GM12878 (cell line): ENCODE measurements around the gene STAG1. TPM values are rescaled to one million over a fixed set of nuclear protein-coding genes. Genes with fewer than 3 reads are reported as not detected.

ENCODE experiments used
- ATAC-seq: fragments of 200-7000 bp; cut with Tn5 transposase; 3 replicates; pipeline ENCODE4 v1.9.1; 2020; ENCODE audit warnings: mild to moderate bottlenecking, moderate library complexity
- BruUV-seq: library from RNA; stranded (reverse); fragments of 400-500 nt; replicated peaks from 2 replicates; lab custom pipeline; 2021; lab: Mats Ljungman, UMichigan
- CTCF ChIA-PET: fragments of 300-600 bp; sonication (Branson Sonifier 250); formaldehyde crosslinking; extraction: SDS; loops from one replicate; lab custom pipeline; 2021; ENCODE audit warnings: inconsistent platforms; lab: Yijun Ruan, JAX
- POLR2A ChIA-PET: fragments of 350-600 bp; formaldehyde crosslinking; extraction: SDS; loops from one replicate; lab custom pipeline; 2021; ENCODE audit warnings: inconsistent platforms; lab: Charles Lee
- RAD21 ChIA-PET: fragments of 300-600 bp; sonication (Branson Sonifier 250); formaldehyde crosslinking; loops from one replicate; lab custom pipeline; 2023; ENCODE audit warnings: antibody characterized with exemption; ENCODE audit not compliant: unreplicated experiment; lab: Charles Lee
- SMC1A ChIA-PET: fragments of 300-600 bp; sonication (Branson Sonifier 250); formaldehyde crosslinking; loops from one replicate; lab custom pipeline; 2023; ENCODE audit not compliant: unreplicated experiment, uncharacterized antibody; lab: Charles Lee
- DNase-seq: peaks from one replicate; pipeline ENCODE4 v3.0.0-alpha.2; 2011; ENCODE audit warnings: low read depth, low spot score
- FAIRE-seq: peaks from 3 replicates; lab custom pipeline; 2011; peaks lifted over from hg19 to GRCh38; lab: Jason Lieb, UNC
- H2AFZ ChIP-seq: 2 replicates; pipeline ENCODE4 v1.6.0; 2011; ENCODE audit warnings: low read depth, low read length, control low read depth; ENCODE audit not compliant: control insufficient read depth
- H3K27ac ChIP-seq: 2 replicates; pipeline ENCODE4 v1.5.1; 2011; ENCODE audit warnings: control low read depth; ENCODE audit not compliant: control insufficient read depth, insufficient read depth
- H3K27me3 ChIP-seq, 2 experiments: replicated peaks in 1 of 2; 2 replicates each; pipeline versions ENCODE4 v1.6.0 to v1.6.1; 2011; ENCODE audit warnings: low read length in 1 of 2; ENCODE audit not compliant: control insufficient read depth in 2 of 2, insufficient read depth in 2 of 2
- H3K36me3 ChIP-seq, 2 experiments: 2 replicates each; pipeline ENCODE4 v1.5.1; 2011; ENCODE audit warnings: low read length in 1 of 2; ENCODE audit not compliant: control insufficient read depth in 2 of 2, insufficient read depth in 2 of 2
- H3K4me1 ChIP-seq: 2 replicates; pipeline ENCODE4 v1.6.1; 2011; ENCODE audit warnings: mild to moderate bottlenecking, low read length, moderate library complexity, mixed read lengths; ENCODE audit not compliant: control insufficient read depth, insufficient read depth
- H3K4me2 ChIP-seq: 2 replicates; pipeline ENCODE4 v1.6.0; 2011; ENCODE audit warnings: control low read depth; ENCODE audit not compliant: control insufficient read depth, insufficient read depth
- H3K4me3 ChIP-seq: fragments of 200-600 bp; sonication (generic); 2 replicates; pipeline ENCODE4 v1.5.1; 2016
- H3K79me2 ChIP-seq: 2 replicates; pipeline ENCODE4 v1.6.0; 2011; ENCODE audit warnings: low read length; ENCODE audit not compliant: control insufficient read depth, insufficient read depth
- H3K9ac ChIP-seq: 2 replicates; pipeline ENCODE4 v1.8.0; 2011; ENCODE audit warnings: low read length, control low read depth, mixed read lengths; ENCODE audit not compliant: control insufficient read depth, insufficient read depth
- H3K9me3 ChIP-seq: replicated peaks from 3 replicates; pipeline ENCODE4 v1.5.1; 2011; ENCODE audit warnings: mild to moderate bottlenecking, low read length; ENCODE audit not compliant: control insufficient read depth, insufficient read depth
- H4K20me1 ChIP-seq: 2 replicates; pipeline ENCODE4 v1.6.0; 2011; ENCODE audit not compliant: control insufficient read depth, insufficient read depth
- POLR2AphosphoS5 ChIP-seq: IDR thresholded peaks from 2 replicates; pipeline ENCODE4 v1.6.1; 2011; ENCODE audit warnings: mild to moderate bottlenecking, low read length, inconsistent platforms
- SMAD1 ChIP-seq: fragments of 450-650 bp; IDR thresholded peaks from 2 replicates; pipeline ENCODE4 v1.6.1; 2018; ENCODE audit warnings: mild to moderate bottlenecking, low read depth; ENCODE audit not compliant: partially characterized antibody
- ZBTB4 ChIP-seq: fragments of 450-650 bp; formaldehyde crosslinking; IDR thresholded peaks from 2 replicates; pipeline ENCODE4 v1.4.0; 2022; ENCODE audit warnings: mild to moderate bottlenecking, moderate library complexity
- WGBS: methylation state at CpG from one replicate; pipeline ENCODE4 v1.1.6; 2016; ENCODE audit warnings: low lambda C conversion rate; ENCODE audit not compliant: insufficient replicate concordance, insufficient coverage; ENCODE audit errors: missing lambda C conversion rate; 5-methylcytosine and 5-hydroxymethylcytosine counted together
- in situ Hi-C: fragments of 300-500 bp; cut with MboI; formaldehyde crosslinking; loops from 9 replicates; pipeline ENCODE4 v1.14.3; 2018; ENCODE audit warnings: mixed read lengths
- intact Hi-C: fragments of 100-400 bp; cut with micrococcal nuclease; formaldehyde crosslinking; loops from one replicate; pipeline ENCODE4 v1.14.2; 2022; ENCODE audit not compliant: unreplicated experiment
- polyA plus RNA-seq, 11 experiments: library from polyadenylated mRNA; depleted of rRNA in 4 of 11; unstranded in 6 of 11; stranded (reverse) in 5 of 11; fragments of >200 nt; fragmentation: Nextera tagmentation in 4 of 11; fragmentation: Illumina TruSeq in 1 of 11; extraction: Ambion mirVana in 4 of 11; extraction: Trizol in 1 of 11; gene quantifications; 1 replicate in 1 of 11; 2 replicates in 10 of 11; pipeline versions ENCODE4 v1.2.1 to v1.2.3, GENCODE V29; 2011 to 2016; ENCODE audit warnings: inconsistent platforms in 2 of 11, missing spikeins in 2 of 11, low read depth in 1 of 11
- total RNA-seq, 4 experiments: library from RNA; depleted of rRNA in 3 of 4; stranded (reverse); fragments of >200 nt in 3 of 4; fragmentation: Illumina TruSeq in 1 of 4; extraction: Trizol in 1 of 4; gene quantifications; 2 replicates each; pipeline versions ENCODE4 v1.2.1 to v1.2.3, GENCODE V29; 2013 to 2021
- TF ChIP-seq, protein P1 (sequence below): fragments of 450-650 bp; IDR thresholded peaks from 2 replicates; pipeline ENCODE4 v1.6.1; 2016; ENCODE audit warnings: mild to moderate bottlenecking

The STAG1 gene
- total and polyA plus RNA-seq, 10 of the 15 experiments (the other 5 are each of a cell fraction or from before 2014, with no cell fraction given) = 4.4 to 30.1 (median 20.2) TPM

DNA sequence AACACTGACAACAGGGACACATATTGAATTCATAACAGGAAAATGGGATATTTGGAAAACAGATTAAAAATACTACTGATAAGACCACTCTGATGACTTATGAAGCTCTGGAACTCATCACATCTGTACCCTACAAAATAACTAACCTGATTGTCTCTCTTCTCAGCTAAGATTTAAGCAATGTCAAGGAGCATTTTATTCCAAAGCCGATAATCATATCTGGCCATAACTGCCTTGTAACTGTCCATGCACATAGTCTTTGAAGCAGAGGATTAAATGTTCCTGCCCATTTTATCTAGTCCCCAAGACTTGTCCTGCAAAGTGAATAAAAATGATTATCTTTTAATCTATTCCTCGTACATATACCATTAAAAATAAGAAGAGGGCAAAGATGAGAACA, 234.1 kb downstream of the STAG1 start:
- DNase-seq = no peak
- Histone ChIP-seq H3K27ac (no peak overlapping the region), H3K4me3 (no peak overlapping the region), H2AFZ (no peak overlapping the region), H3K4me2 (no peak overlapping the region), H3K79me2 (no peaks in the 10 kb centered on the region), H3K27me3 (no peaks in the 10 kb centered on the region), H4K20me1 (no peaks in the 10 kb centered on the region), H3K4me1 (no peaks in the 10 kb centered on the region), H3K9me3 (no peaks in the 10 kb centered on the region), H3K9ac (no peak overlapping the region), H3K36me3 (no peaks in the 10 kb centered on the region; a peak in 1 of 4 replicates)
- ChIA-PET POLR2A (no interaction called here), RAD21 (interaction anchor here (1.6 kb wide), 1 partner anchor 234 kb away, joined by 5 read pairs; the partner anchor contains the start of gene STAG1), SMC1A (interaction anchor here (0.7 to 1.3 kb wide), 2 partner anchors 9 to 415 kb away, joined by 3 read pairs; no protein-coding TSS in a partner anchor), CTCF (no interaction called here)
- in situ Hi-C loops (no loop called here), intact Hi-C loops (no loop called here)
- ATAC-seq = no peak
- TF ChIP-seq POLR2AphosphoS5 = no peak
- no peak for TF ChIP-seq ZBTB4 (CRISPR knock-in tag)
- TF ChIP-seq SMAD1 = no peak
- TF ChIP-seq, protein P1, sequence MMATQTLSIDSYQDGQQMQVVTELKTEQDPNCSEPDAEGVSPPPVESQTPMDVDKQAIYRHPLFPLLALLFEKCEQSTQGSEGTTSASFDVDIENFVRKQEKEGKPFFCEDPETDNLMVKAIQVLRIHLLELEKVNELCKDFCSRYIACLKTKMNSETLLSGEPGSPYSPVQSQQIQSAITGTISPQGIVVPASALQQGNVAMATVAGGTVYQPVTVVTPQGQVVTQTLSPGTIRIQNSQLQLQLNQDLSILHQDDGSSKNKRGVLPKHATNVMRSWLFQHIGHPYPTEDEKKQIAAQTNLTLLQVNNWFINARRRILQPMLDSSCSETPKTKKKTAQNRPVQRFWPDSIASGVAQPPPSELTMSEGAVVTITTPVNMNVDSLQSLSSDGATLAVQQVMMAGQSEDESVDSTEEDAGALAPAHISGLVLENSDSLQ = no peak
- no peak for FAIRE-seq
- BruUV-seq = no TSS peak
- 100% methylated on average over 2 of the region's 2 CpGs for WGBS
